ENCODE data around the gene FHAD1. TPM values are rescaled to one million over a fixed set of nuclear protein-coding genes. Genes with fewer than 3 reads are reported as not detected.

The FHAD1 gene
- total RNA-seq, 8 experiments from 2014 or later: 0.38 to 3.1 (median 1.6) TPM

GRCh38 chr1:15275921-15276683 is 29.1 kb downstream of the FHAD1 start:
- in situ Hi-C loops (cut with MboI; ENCODE audit: low pct_unique_long_range_greater_than_20kb in 2 of 9, low sequenced_read_pairs in 9 of 9, unreplicated experiment in 9 of 9): loop anchor here in 2 of 9 experiments (10.0 kb wide), 1 partner anchor 121 kb away; the partner anchor contains the start of gene TMEM51 (in 2 of the 2)
- no peak for ATAC-seq (replicated peaks in 6 of 8)
- Histone ChIP-seq H3K27ac (no peak overlapping the region), H3K4me1 (replicated peaks in 1 of 2) (peaks cover 5 to 6% of the 10 kb centered on the region in 2 donors), H3K4me3 (no peak overlapping the region)
- WGBS, 10 experiments: 45 to 100% (median 91%) methylated on average over 2 to 10 of the region's 10 CpGs; no CpG with 5 or more reads in 1 of the 10 experiments

- H3K4me3 ChIP-seq: no peak overlapping the region
- in situ Hi-C loops (cut with MboI; ENCODE audit: low pct_unique_long_range_greater_than_20kb in 2 of 9, low sequenced_read_pairs in 9 of 9, unreplicated experiment in 9 of 9): loop anchor here in 2 of 9 experiments (10.0 kb wide), 1 partner anchor 122 kb away; the partner anchor contains the start of gene TMEM51 (in 2 of the 2)
- peaks cover 5 to 6% of the 10 kb centered on the region in 2 donors for H3K4me1 ChIP-seq (replicated peaks in 1 of 2)
- WGBS, 10 experiments: 20 to 100% (median 90%) methylated on average over 1 to 9 of the region's 11 CpGs; no CpG with 5 or more reads in 1 of the 10 experiments
- no peak for ATAC-seq (replicated peaks in 6 of 8)
- H3K27ac ChIP-seq: no peak overlapping the region
These were observed 29.8 kb downstream of the FHAD1 start for GRCh38 chr1:15276691-15277446.

DNA sequence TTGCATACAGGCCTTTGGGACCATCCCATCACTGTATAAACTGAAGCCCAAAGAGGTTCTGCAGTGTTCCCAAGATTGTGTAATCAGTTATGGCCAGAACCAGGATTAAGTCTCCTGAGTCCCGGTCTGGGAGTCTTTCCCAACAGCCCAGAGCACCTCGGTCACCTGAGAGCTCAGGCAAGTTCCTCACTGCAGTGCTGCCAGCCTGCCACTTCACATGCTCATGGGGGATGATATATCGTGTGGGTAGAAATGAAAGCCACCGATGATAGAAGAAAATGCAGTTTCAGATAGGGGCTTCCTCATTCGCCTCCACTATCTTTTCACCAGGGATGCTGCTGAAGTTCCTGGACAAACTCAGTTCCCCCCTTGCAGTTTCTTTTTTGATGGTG is 30.4 kb downstream of the FHAD1 start:
- in situ Hi-C loops (cut with MboI; ENCODE audit: low pct_unique_long_range_greater_than_20kb in 2 of 9, low sequenced_read_pairs in 9 of 9, unreplicated experiment in 9 of 9): loop anchor here in 2 of 9 experiments (10.0 kb wide), 1 partner anchor 123 kb away; the partner anchor contains the start of gene TMEM51 (in 2 of the 2)
- WGBS, 10 experiments: 67 to 100% (median 92%) methylated on average over 1 to 5 of the region's 5 CpGs; no CpG with 5 or more reads in 3 of the 10 experiments
- peaks cover 5 to 6% of the 10 kb centered on the region in 2 donors for H3K4me1 ChIP-seq (replicated peaks in 1 of 2)
- H3K27ac ChIP-seq: no peak overlapping the region
- no peak overlapping the region for H3K4me3 ChIP-seq
- ATAC-seq (replicated peaks in 6 of 8): no peak

DNA sequence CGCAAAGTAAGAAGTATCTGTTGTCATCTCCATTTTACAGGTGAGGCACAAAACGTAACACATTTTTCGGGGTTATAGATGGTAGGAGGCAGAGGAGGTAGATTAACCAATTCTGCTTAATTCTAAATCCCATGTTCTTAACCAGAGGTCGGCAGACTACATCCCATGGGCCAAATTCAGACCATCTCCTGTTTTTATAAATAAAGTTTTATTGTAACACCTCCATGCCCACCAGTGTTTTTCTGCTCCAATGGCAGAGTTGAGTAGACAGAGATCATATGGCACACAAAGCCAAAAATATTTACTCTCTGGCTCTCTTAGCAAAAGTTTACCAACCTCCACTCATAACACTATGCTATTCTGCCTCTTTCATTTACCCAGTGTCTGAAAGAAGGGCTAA is 30.9 kb downstream of the FHAD1 start:
- Histone ChIP-seq H3K4me3 (no peak overlapping the region), H3K4me1 (replicated peaks in 1 of 2) (peaks cover 5 to 6% of the 10 kb centered on the region in 2 donors), H3K27ac (no peak overlapping the region)
- 36 to 98% (median 86%) methylated on average over 2 to 4 of the region's 4 CpGs; no CpG with 5 or more reads in 1 of the 10 experiments for WGBS, 10 experiments
- no peak for ATAC-seq (replicated peaks in 6 of 8)
- in situ Hi-C loops (cut with MboI; ENCODE audit: low pct_unique_long_range_greater_than_20kb in 2 of 9, low sequenced_read_pairs in 9 of 9, unreplicated experiment in 9 of 9): loop anchor here in 2 of 9 experiments (10.0 kb wide), 1 partner anchor 123 kb away; the partner anchor contains the start of gene TMEM51 (in 2 of the 2)

DNA sequence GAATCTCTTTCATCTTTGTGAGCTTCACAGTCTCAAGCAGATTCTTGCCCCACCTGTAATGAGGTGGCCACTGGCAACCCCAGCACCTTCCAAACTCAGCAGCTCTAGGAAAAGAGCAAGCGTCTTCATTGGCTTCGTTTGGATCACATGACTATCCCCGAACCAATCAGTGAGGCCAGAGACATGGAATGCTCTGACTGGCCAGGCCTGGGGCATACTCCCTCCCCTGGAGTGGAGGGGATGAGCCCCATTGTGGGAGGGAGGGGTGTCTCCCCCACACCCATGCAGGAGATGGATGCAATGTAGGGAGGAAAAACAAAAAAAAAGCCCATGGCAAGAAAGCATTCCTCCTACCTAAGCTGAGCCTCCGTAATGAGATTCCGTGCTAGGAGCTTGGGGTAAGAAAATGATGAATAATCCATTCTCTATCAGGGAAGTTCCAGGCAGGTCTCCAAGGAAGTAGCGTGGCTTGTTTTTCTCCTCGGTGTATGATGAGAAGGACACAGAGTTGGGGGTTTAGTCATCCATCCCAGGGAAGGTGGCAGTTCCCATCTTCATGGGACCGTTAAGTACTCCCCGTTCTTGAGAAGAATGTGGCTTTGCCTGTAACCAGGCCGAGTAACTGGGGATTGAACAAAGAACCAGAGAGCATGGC is 32.7 kb downstream of the FHAD1 start:
- in situ Hi-C loops (cut with MboI; ENCODE audit: low pct_unique_long_range_greater_than_20kb in 2 of 9, low sequenced_read_pairs in 9 of 9, unreplicated experiment in 9 of 9): loop anchor here in 2 of 9 experiments (10.0 kb wide), 1 partner anchor 125 kb away; the partner anchor contains the start of gene TMEM51 (in 2 of the 2)
- Histone ChIP-seq H3K4me1 (replicated peaks in 1 of 2) (peaks cover 6% of the 10 kb centered on the region in 2 donors), H3K27ac (no peak overlapping the region), H3K4me3 (no peak overlapping the region)
- 47 to 100% (median 85%) methylated on average over 1 to 10 of the region's 10 CpGs; no CpG with 5 or more reads in 2 of the 10 experiments for WGBS, 10 experiments
- peak in 1 of 8 experiments; percentile 36 for ATAC-seq (replicated peaks in 6 of 8)

DNA sequence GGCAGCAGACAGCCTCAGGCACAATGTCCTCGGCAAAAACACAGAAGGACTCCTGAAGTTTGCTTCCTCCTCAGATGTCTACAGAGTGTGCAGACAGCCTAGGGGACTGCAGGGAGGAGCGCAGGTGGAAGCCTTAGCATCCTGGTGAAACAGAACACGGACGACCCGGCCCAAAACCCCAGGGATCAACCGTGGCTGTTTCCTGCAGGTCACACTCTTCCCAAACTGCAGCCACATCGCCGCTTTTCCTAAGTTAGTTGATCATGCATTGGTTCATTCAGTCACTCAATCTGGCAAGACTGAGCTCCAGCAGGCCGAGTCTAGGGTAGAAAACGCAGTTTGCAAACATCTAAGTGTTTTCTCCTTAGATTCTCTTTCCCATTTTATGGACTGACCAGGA is 33.4 kb downstream of the FHAD1 start:
- WGBS, 10 experiments: 70 to 95% (median 84%) methylated on average over 2 to 10 of the region's 10 CpGs; no CpG with 5 or more reads in 2 of the 10 experiments
- in situ Hi-C loops (cut with MboI; ENCODE audit: low pct_unique_long_range_greater_than_20kb in 2 of 9, low sequenced_read_pairs in 9 of 9, unreplicated experiment in 9 of 9): no loop called here
- Histone ChIP-seq H3K4me1 (replicated peaks in 1 of 2) (peaks cover 4 to 8% of the 10 kb centered on the region in 2 donors), H3K4me3 (no peak overlapping the region), H3K27ac (no peak overlapping the region)
- no peak for ATAC-seq (replicated peaks in 6 of 8)

GRCh38 chr1:15282038-15282437 is 35.0 kb downstream of the FHAD1 start:
- 0 to 100% (median 86%) methylated on average over 1 to 2 of the region's 2 CpGs; no CpG with 5 or more reads in 3 of the 10 experiments for WGBS, 10 experiments
- Histone ChIP-seq H3K27ac (no peak overlapping the region), H3K4me1 (replicated peaks in 1 of 2) (peaks cover 0 to 6% of the 10 kb centered on the region in 2 donors), H3K4me3 (no peak overlapping the region)
- in situ Hi-C loops (cut with MboI; ENCODE audit: low pct_unique_long_range_greater_than_20kb in 2 of 9, low sequenced_read_pairs in 9 of 9, unreplicated experiment in 9 of 9): no loop called here
- no peak for ATAC-seq (replicated peaks in 6 of 8)

DNA sequence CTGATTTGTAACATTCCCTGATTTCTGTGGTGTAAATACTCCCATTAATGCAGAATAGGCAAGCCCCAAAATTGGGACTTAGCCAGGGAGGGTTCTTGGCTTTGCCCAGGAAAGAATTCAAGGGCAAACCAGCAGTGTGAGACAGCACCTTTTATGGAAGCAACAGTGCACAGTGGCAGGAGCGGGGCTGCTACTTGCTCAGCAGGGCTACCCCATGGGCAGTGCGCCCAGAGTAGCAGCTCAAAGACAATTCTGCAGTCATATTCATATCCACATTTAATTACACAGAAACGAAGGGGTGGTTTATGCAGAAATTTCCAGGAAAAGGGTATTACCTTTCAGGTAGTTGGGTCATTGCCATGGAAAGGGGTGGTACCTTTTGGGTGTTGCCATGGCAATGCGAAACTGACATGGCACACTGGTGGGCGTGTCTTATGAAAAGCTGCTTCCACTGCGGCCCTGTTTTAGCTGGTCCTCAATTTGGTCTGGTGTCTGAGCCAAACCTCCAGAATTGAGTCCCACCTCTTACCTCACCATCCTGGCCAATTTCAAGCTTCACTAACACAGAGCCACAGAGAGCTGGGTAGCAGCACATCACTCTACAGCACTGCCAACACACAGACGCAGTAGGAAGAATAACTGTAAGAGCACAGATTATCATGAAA is 35.9 kb downstream of the FHAD1 start:
- in situ Hi-C loops (cut with MboI; ENCODE audit: low pct_unique_long_range_greater_than_20kb in 2 of 9, low sequenced_read_pairs in 9 of 9, unreplicated experiment in 9 of 9): no loop called here
- peaks cover 0 to 6% of the 10 kb centered on the region in 2 donors for H3K4me1 ChIP-seq (replicated peaks in 1 of 2)
- WGBS, 10 experiments: 0 to 100% (median 85%) methylated on average over 1 to 7 of the region's 7 CpGs; no CpG with 5 or more reads in 2 of the 10 experiments
- H3K4me3 ChIP-seq: no peak overlapping the region
- peak in 3 of 8 experiments; percentile 16 to 41 (median 40) for ATAC-seq (replicated peaks in 6 of 8)
- H3K27ac ChIP-seq: no peak overlapping the region

DNA sequence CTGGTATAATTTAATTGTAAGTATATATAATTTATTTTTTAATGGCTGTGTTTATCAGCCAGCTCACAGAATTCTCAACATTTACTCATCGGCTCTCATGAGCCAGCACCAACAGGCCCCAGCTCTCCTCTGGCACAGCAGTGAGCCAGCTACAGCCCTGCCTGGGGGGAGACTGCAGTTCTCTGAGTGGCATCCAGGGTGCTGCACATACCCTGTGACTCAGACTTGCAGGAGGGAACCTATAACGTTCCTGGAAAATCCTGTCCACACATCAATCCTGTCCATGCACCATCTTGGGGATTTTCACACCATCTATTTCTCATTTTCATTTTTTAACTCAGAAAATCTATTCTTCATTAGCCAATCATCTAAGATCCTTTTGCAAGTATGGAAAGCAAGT is 36.5 kb downstream of the FHAD1 start:
- peak in 7 of 8 experiments; percentile 22 to 96 (median 61) for ATAC-seq (replicated peaks in 6 of 8)
- Histone ChIP-seq H3K4me1 (replicated peaks in 1 of 2) (peaks cover 0 to 6% of the 10 kb centered on the region in 2 donors), H3K4me3 (no peak overlapping the region), H3K27ac (no peak overlapping the region)
- WGBS, 10 experiments: 0 to 100% (median 88%) methylated on average over 1 to 2 of the region's 2 CpGs; no CpG with 5 or more reads in 5 of the 10 experiments
- in situ Hi-C loops (cut with MboI; ENCODE audit: low pct_unique_long_range_greater_than_20kb in 2 of 9, low sequenced_read_pairs in 9 of 9, unreplicated experiment in 9 of 9): no loop called here

GRCh38 chr1:15286452-15286851 is 39.4 kb downstream of the FHAD1 start:
- Histone ChIP-seq H3K4me3 (no peak overlapping the region), H3K27ac (no peak overlapping the region), H3K4me1 (replicated peaks in 1 of 2) (peaks cover 0 to 6% of the 10 kb centered on the region in 2 donors)
- ATAC-seq (replicated peaks in 6 of 8): no peak
- in situ Hi-C loops (cut with MboI; ENCODE audit: low pct_unique_long_range_greater_than_20kb in 2 of 9, low sequenced_read_pairs in 9 of 9, unreplicated experiment in 9 of 9): no loop called here
- WGBS, 10 experiments: 67 to 100% (median 100%) methylated on average over 1 to 2 of the region's 4 CpGs; no CpG with 5 or more reads in 6 of the 10 experiments

- H3K4me1 ChIP-seq (replicated peaks in 1 of 2): peaks cover 0 to 6% of the 10 kb centered on the region in 2 donors
- 7 to 83% (median 71%) methylated on average over 1 to 8 of the region's 9 CpGs for WGBS, 10 experiments
- H3K4me3 ChIP-seq: no peak overlapping the region
- H3K27ac ChIP-seq: no peak overlapping the region
- in situ Hi-C loops (cut with MboI; ENCODE audit: low pct_unique_long_range_greater_than_20kb in 2 of 9, low sequenced_read_pairs in 9 of 9, unreplicated experiment in 9 of 9): no loop called here
- ATAC-seq (replicated peaks in 6 of 8): peak in 2 of 8 experiments; percentile 36 to 72
These were observed 40.3 kb downstream of the FHAD1 start for GRCh38 chr1:15287035-15287979.
